CD4-positive, alpha-beta T cell (primary cell): ENCODE results near the gene ATG2A. TPM values are rescaled to one million over a fixed set of nuclear protein-coding genes. Genes with fewer than 3 reads are reported as not detected.
A peak's percentile ranks its signal among the peaks of the same experiment; 100 is the strongest.

ENCODE experiments used
- ATAC-seq: fragments of 200-7000 bp; cut with Tn5 transposase; one replicate; pipeline ENCODE4 v1.10.0; 2022; ENCODE audit warnings: mild to moderate bottlenecking; ENCODE audit not compliant: poor library complexity
- CTCF ChIA-PET: fragments of 350-600 bp; sonication (Branson Sonifier 250); formaldehyde crosslinking; loops from one replicate; lab custom pipeline; 2021; ENCODE audit warnings: antibody characterized with exemption, inconsistent platforms; lab: Charles Lee
- POLR2A ChIA-PET: fragments of 350-600 bp; sonication (Branson Sonifier 250); formaldehyde crosslinking; loops from one replicate; lab custom pipeline; 2021; ENCODE audit warnings: antibody characterized with exemption, inconsistent platforms; lab: Charles Lee
- DNase-seq, 14 experiments: peaks; one replicate each; pipeline ENCODE4 v3.0.0-alpha.2; 2013 to 2020; ENCODE audit warnings: mixed read lengths in 2 of 14
- H3K27ac ChIP-seq, 2 donors: one replicate each; pipeline versions ENCODE4 v1.5.1 to v1.7.0; 2013; ENCODE audit warnings: low read length in 2 of 2, low read depth in 1 of 2, mild to moderate bottlenecking in 1 of 2
- H3K27me3 ChIP-seq, 2 experiments: 1 replicate in 1 of 2; 2 replicates in 1 of 2; pipeline versions ENCODE4 v1.6.1 to v1.7.0; 2013; ENCODE audit warnings: low read length in 2 of 2, control low read depth in 1 of 2, mild to moderate bottlenecking in 1 of 2, moderate library complexity in 1 of 2; ENCODE audit not compliant: insufficient read depth in 2 of 2, control insufficient read depth in 1 of 2
- H3K36me3 ChIP-seq: one replicate; pipeline ENCODE4 v1.6.1; 2013; ENCODE audit warnings: low read length, control low read depth; ENCODE audit not compliant: insufficient read depth
- H3K4me1 ChIP-seq: one replicate; pipeline ENCODE4 v1.6.1; 2013; ENCODE audit warnings: low read length, control low read depth; ENCODE audit not compliant: insufficient read depth
- H3K4me3 ChIP-seq: one replicate; pipeline ENCODE4 v1.5.1; 2013; ENCODE audit warnings: mild to moderate bottlenecking, low read length, moderate library complexity
- H3K9me3 ChIP-seq, 2 experiments: 1 replicate in 1 of 2; 2 replicates in 1 of 2; pipeline versions ENCODE4 v1.6.1 to v1.7.0; 2013; ENCODE audit warnings: low read length in 2 of 2, mild to moderate bottlenecking in 2 of 2, control low read depth in 1 of 2, moderate library complexity in 1 of 2; ENCODE audit not compliant: control insufficient read depth in 1 of 2, insufficient read depth in 1 of 2
- H3K27ac Mint-ChIP-seq: one replicate; pipeline ENCODE4 v1.8.0; 2020; ENCODE audit warnings: mixed read lengths
- H3K27me3 Mint-ChIP-seq: one replicate; pipeline ENCODE4 v1.8.0; 2021; ENCODE audit warnings: mixed read lengths
- H3K36me3 Mint-ChIP-seq: one replicate; pipeline ENCODE4 v1.8.0; 2021; ENCODE audit warnings: low read depth, mixed read lengths
- H3K4me1 Mint-ChIP-seq: one replicate; pipeline ENCODE4 v1.8.0; 2021; ENCODE audit warnings: low read depth, mixed read lengths
- H3K4me3 Mint-ChIP-seq: one replicate; pipeline ENCODE4 v1.8.0; 2020; ENCODE audit warnings: mild to moderate bottlenecking, mixed read lengths
- H3K9me3 Mint-ChIP-seq: one replicate; pipeline ENCODE4 v1.8.0; 2020; ENCODE audit warnings: mixed read lengths
- CTCF ChIP-seq: fragments of 200-600 bp; IDR thresholded peaks from one replicate; pipeline ENCODE4 v1.8.0; 2022; ENCODE audit warnings: antibody characterized with exemption, mild to moderate bottlenecking
- intact Hi-C, 2 experiments: fragments of 100-400 bp; cut with DNase I in 1 of 2; cut with micrococcal nuclease in 1 of 2; formaldehyde crosslinking; loops; one replicate each; pipeline versions ENCODE4 v1.15.1 to v1.9.0; 2023 to 2025; cut with DNase I, micrococcal nuclease
- total RNA-seq, 174 experiments: library from RNA in 2 of 174; stranded (reverse) in 2 of 174; gene quantifications; one replicate each; pipeline ENCODE4 v1.2.3 and lab custom pipeline; 2021 to 2026

The ATG2A gene
- total RNA-seq, 2 experiments from 2014 or later, result 189 to 198 TPM

- H3K27me3 ChIP-seq, result no peaks in the 10 kb centered on the region
- peak in 2 of 14 experiments; percentile 34 to 53 for DNase-seq
- peak overlapping the region; percentile 44 for H3K4me3 ChIP-seq
- H3K4me3 Mint-ChIP-seq, result peak overlapping the region; percentile 77
- H3K9me3 Mint-ChIP-seq, result no peaks in the 10 kb centered on the region
- peaks cover 81% of the 10 kb centered on the region for H3K36me3 ChIP-seq
- ATAC-seq, result no peak
- H3K27ac ChIP-seq, result peak overlapping the region; percentile 7 to 70
- peak overlapping the region; percentile 93 for H3K27ac Mint-ChIP-seq
- CTCF ChIA-PET, result no interaction called here
- no peaks in the 10 kb centered on the region for H3K9me3 ChIP-seq
- TF ChIP-seq CTCF, result no peak
- intact Hi-C loops, result no loop called here
- H3K4me1 ChIP-seq, result peaks cover 99% of the 10 kb centered on the region
- peaks cover 85% of the 10 kb centered on the region for H3K36me3 Mint-ChIP-seq
- POLR2A ChIA-PET, result interaction anchor here (1.9 to 17.7 kb wide), 2 partner anchors 14 to 93 kb away, joined by 7 to 767 read pairs; partner anchors contain the start of genes CDC42BPG and SF1
- peaks cover 89% of the 10 kb centered on the region for H3K4me1 Mint-ChIP-seq
- H3K27me3 Mint-ChIP-seq, result no peaks in the 10 kb centered on the region
Measured at GRCh38 chr11:64871492-64871891, 45.5 kb downstream of the ATG2A start.

GRCh38 chr11:64870893-64871466 lies 46.0 kb downstream of the ATG2A start:
- intact Hi-C loops, result no loop called here
- peaks cover 99% of the 10 kb centered on the region for H3K4me1 ChIP-seq
- Mint-ChIP-seq H3K27me3 (no peaks in the 10 kb centered on the region), H3K9me3 (no peaks in the 10 kb centered on the region), H3K36me3 (peaks cover 85% of the 10 kb centered on the region), H3K27ac (peak overlapping the region; percentile 93), H3K4me1 (peaks cover 89% of the 10 kb centered on the region), H3K4me3 (peak overlapping the region; percentile 82)
- peak overlapping the region; percentile 65 to 70 for H3K27ac ChIP-seq
- DNase-seq, result no peak
- ChIA-PET POLR2A (interaction anchor here (3.5 to 27.2 kb wide), 3 partner anchors 9 to 20 kb away, joined by 87 to 767 read pairs (median 293); partner anchors contain the start of gene EHD1), CTCF (interaction anchor here (0.8 to 3.7 kb wide), 4 partner anchors 7 to 17 kb away, joined by 3 to 26 read pairs (median 12); partner anchors contain the start of gene EHD1)
- H3K36me3 ChIP-seq, result peaks cover 81% of the 10 kb centered on the region
- no peak for ATAC-seq
- H3K4me3 ChIP-seq, result peak overlapping the region; percentile 44
- no peaks in the 10 kb centered on the region for H3K9me3 ChIP-seq
- TF ChIP-seq CTCF, result no peak
- H3K27me3 ChIP-seq, result no peaks in the 10 kb centered on the region

- CTCF ChIA-PET, result interaction anchor here (0.8 to 3.7 kb wide), 6 partner anchors 8 to 26 kb away, joined by 3 to 26 read pairs (median 14); partner anchors contain the start of genes CDC42BPG and EHD1
- peaks cover 75% of the 10 kb centered on the region for H3K36me3 ChIP-seq
- Mint-ChIP-seq H3K4me3 (peak overlapping the region; percentile 82), H3K27me3 (no peaks in the 10 kb centered on the region), H3K27ac (peak overlapping the region; percentile 93), H3K4me1 (peaks cover 89% of the 10 kb centered on the region), H3K36me3 (peaks cover 85% of the 10 kb centered on the region), H3K9me3 (no peaks in the 10 kb centered on the region)
- intact Hi-C loops, result no loop called here
- POLR2A ChIA-PET, result interaction anchor here (3.5 to 27.2 kb wide), 3 partner anchors 10 to 19 kb away, joined by 87 to 767 read pairs (median 293); partner anchors contain the start of gene EHD1
- peak overlapping the region; percentile 44 for H3K4me3 ChIP-seq
- peak in 2 of 14 experiments; percentile 65 to 75 for DNase-seq
- no peak for ATAC-seq
- no peak for TF ChIP-seq CTCF
- no peaks in the 10 kb centered on the region for H3K27me3 ChIP-seq
- H3K4me1 ChIP-seq, result peaks cover 99% of the 10 kb centered on the region
- peak overlapping the region; percentile 65 to 70 for H3K27ac ChIP-seq
- no peaks in the 10 kb centered on the region for H3K9me3 ChIP-seq
Measured at GRCh38 chr11:64870176-64870892, 46.7 kb downstream of the ATG2A start.
